Astrocyte of the cerebellum (primary cell): ENCODE data around the gene LCLAT1.

Source experiments
- DNase-seq: peaks from one replicate; pipeline ENCODE4 v3.0.0-alpha.2; 2011; ENCODE audit warnings: low read depth
- H3K4me3 ChIP-seq: 2 replicates; pipeline ENCODE4 v1.5.1; 2011; ENCODE audit warnings: mild to moderate bottlenecking, low read depth, low read length, moderate library complexity
- CTCF ChIP-seq: IDR thresholded peaks from 2 replicates; pipeline ENCODE4 v1.5.1; 2012; ENCODE audit warnings: low read length, low read depth, moderate library complexity, mild to moderate bottlenecking; ENCODE audit errors: missing control alignments
- in situ Hi-C: cut with HindIII; loops from 2 replicates; pipeline ENCODE4 v1.10.0; 2017; ENCODE audit warnings: low sequenced_read_pairs

LCLAT1 gene

GRCh38 chr2:30656079-30656478 lies 209.0 kb downstream of the LCLAT1 start:
- no peak for TF ChIP-seq CTCF
- in situ Hi-C loops: no loop called here
- DNase-seq: no peak
- H3K4me3 ChIP-seq: no peak overlapping the region

GRCh38 chr2:30661173-30662107 lies 214.4 kb downstream of the LCLAT1 start:
- no peak overlapping the region for H3K4me3 ChIP-seq
- no peak for DNase-seq
- in situ Hi-C loops: no loop called here
- no peak for TF ChIP-seq CTCF

- no peak overlapping the region for H3K4me3 ChIP-seq
- no peak for DNase-seq
- in situ Hi-C loops: no loop called here
These were observed 215.5 kb downstream of the LCLAT1 start for GRCh38 chr2:30662268-30663131.

GRCh38 chr2:30663321-30663720 lies 216.3 kb downstream of the LCLAT1 start:
- in situ Hi-C loops: no loop called here
- no peak overlapping the region for H3K4me3 ChIP-seq
- TF ChIP-seq CTCF: no peak
- no peak for DNase-seq

More at GRCh38 chr2:30662268-30663131, 215.5 kb downstream of the LCLAT1 start:
- no peak for TF ChIP-seq CTCF

- TF ChIP-seq CTCF: no peak
- in situ Hi-C loops: no loop called here
- H3K4me3 ChIP-seq: no peak overlapping the region
- no peak for DNase-seq
These were observed 216.8 kb downstream of the LCLAT1 start for GRCh38 chr2:30663806-30664205.

- no peak for TF ChIP-seq CTCF
- peak; percentile 76 for DNase-seq
- in situ Hi-C loops: no loop called here
- no peak overlapping the region for H3K4me3 ChIP-seq
These were observed 217.8 kb downstream of the LCLAT1 start for GRCh38 chr2:30664761-30665358.
